Spleen (tissue), 13 donors: Measurements from ENCODE around the gene GRAMD2B. TPM values are rescaled to one million over a fixed set of nuclear protein-coding genes. Genes with fewer than 3 reads are reported as not detected.
"Not testable (repeated sequence)": the region's sequence is repeated elsewhere in the genome, so short reads cannot be mapped to it uniquely, and the experiment has no call there.

ENCODE experiments used
- DNase-seq: peaks from one replicate; pipeline ENCODE4 v3.0.0-alpha.2; 2020
- H3K27ac ChIP-seq, 8 donors: fragments of 200-600 bp; sonication (generic) in 7 of 8; 1 replicate in 4 of 8; 2 replicates in 4 of 8; pipeline versions ENCODE4 v1.5.0 to v1.8.0; 2016 to 2021; ENCODE audit warnings: inconsistent platforms in 4 of 8, mild to moderate bottlenecking in 4 of 8, moderate library complexity in 1 of 8
- H3K27me3 ChIP-seq, 7 donors: fragments of 200-600 bp; sonication (generic) in 6 of 7; replicated peaks in 1 of 7; 1 replicate in 4 of 7; 2 replicates in 3 of 7; pipeline versions ENCODE4 v1.5.0 to v1.8.0; 2016 to 2021; ENCODE audit warnings: inconsistent platforms in 3 of 7, mild to moderate bottlenecking in 1 of 7
- H3K36me3 ChIP-seq, 6 donors: fragments of 200-600 bp; sonication (generic) in 5 of 6; 1 replicate in 4 of 6; 2 replicates in 2 of 6; pipeline versions ENCODE4 v1.5.0 to v1.8.0; 2016 to 2021; ENCODE audit warnings: inconsistent platforms in 2 of 6
- H3K4me1 ChIP-seq, 6 donors: fragments of 200-600 bp; sonication (generic) in 5 of 6; 1 replicate in 3 of 6; 2 replicates in 3 of 6; pipeline versions ENCODE4 v1.5.0 to v1.8.0; 2016 to 2021; ENCODE audit warnings: inconsistent platforms in 3 of 6
- H3K4me3 ChIP-seq, 8 donors: fragments of 200-600 bp; sonication (generic) in 7 of 8; 1 replicate in 4 of 8; 2 replicates in 4 of 8; pipeline versions ENCODE4 v1.5.0 to v1.8.0; 2016 to 2021; ENCODE audit warnings: inconsistent platforms in 4 of 8, mild to moderate bottlenecking in 4 of 8, moderate library complexity in 2 of 8
- H3K9me3 ChIP-seq, 8 donors: fragments of 200-600 bp; sonication (generic) in 7 of 8; 1 replicate in 4 of 8; 2 replicates in 4 of 8; pipeline versions ENCODE4 v1.5.0 to v1.8.0; 2016 to 2021; ENCODE audit warnings: inconsistent platforms in 4 of 8
- POLR2A ChIP-seq, 3 donors: fragments of 450-650 bp; IDR thresholded peaks; one replicate each; pipeline ENCODE4 v1.5.1; 2017; ENCODE audit warnings: antibody characterized with exemption in 3 of 3, mild to moderate bottlenecking in 1 of 3
- POLR2AphosphoS5 ChIP-seq, 3 donors: sonication (generic); formaldehyde crosslinking; IDR thresholded peaks; one replicate each; pipeline ENCODE4 v1.5.1; 2017; ENCODE audit warnings: antibody characterized with exemption in 3 of 3
- WGBS, 5 donors: extraction: QIAGEN DNeasy Blood & Tissue Kit in 3 of 5; methylation state at CpG; one replicate each; pipeline versions ENCODE4 v1.1.5 to v1.1.7; 2013 to 2018; 5-methylcytosine and 5-hydroxymethylcytosine counted together
- intact Hi-C: fragments of 100-400 bp; cut with DNase I; formaldehyde crosslinking; loops from one replicate; pipeline ENCODE4 v1.15.0; 2023; ENCODE audit warnings: low total_unique reads
- long read RNA-seq, 2 donors: transcript quantifications; one replicate each; lab custom pipeline, GENCODE V29; 2026
- polyA plus RNA-seq, 3 donors: library from polyadenylated mRNA; stranded (reverse); fragments of 200-250 nt; gene quantifications; one replicate each; pipeline ENCODE4 v1.2.1, GENCODE V29; 2013
- total RNA-seq, 7 donors: library from RNA; depleted of rRNA in 3 of 7; stranded (reverse); fragments of >200 nt in 3 of 7; fragmentation: NEBNext Ultra II Directional in 4 of 7; extraction: Animal tissue kit (Norgen Biotek cat#: 25700) in 4 of 7; gene quantifications; one replicate each; pipeline versions ENCODE4 v1.1.0 to v1.2.1, GENCODE V29; 2016 to 2021
- TF ChIP-seq, protein P1 (sequence below), 11 experiments: fragments of 200-600 bp in 7 of 11; fragments of 450-650 bp in 4 of 11; sonication (generic) in 4 of 11; IDR thresholded peaks in 8 of 11; conservative IDR thresholded peaks in 3 of 11; 1 replicate in 7 of 11; 2 replicates in 4 of 11; pipeline versions ENCODE4 v1.4.0 to v1.8.0; 2016 to 2021; ENCODE audit warnings: antibody characterized with exemption in 11 of 11, inconsistent platforms in 4 of 11, mild to moderate bottlenecking in 1 of 11
- donor health status: healthy with polysubstance abuse.
- donor health status: DM: no; HTN: no; CAD: no; lungs with moderate emphysema.
- donor health status: DM: no; HTN: no; CAD: no.
- donor health status: Bipolar disorder and iron deficiency.
- donor health status: healthy.
- donor health status: DM: no; HTN: no; CAD: no.
- donor health status: DM: yes; HTN: yes; CAD: no.

The GRAMD2B gene
- total RNA-seq (10 to 100 TPM in 5 of 7 donors, 1 to 10 TPM in 2; 5.3 to 28.7 (median 12.1) TPM), polyA plus RNA-seq (1 to 10 TPM; 3.0 to 4.5 (median 3.6) TPM)
- long read RNA-seq, donor 1, partial matches to known transcripts = 0 of 1 reads
- long read RNA-seq, donor 1, other reads (novel, unspliced or antisense) = 0 of 1 reads
- long read RNA-seq, donor 2, partial matches to known transcripts = 0 of 1 reads
- long read RNA-seq, donor 2, other reads (novel, unspliced or antisense) = 0 of 1 reads

- intact Hi-C loops = no loop called here
- Histone ChIP-seq H3K27ac (peak within 1 kb of the TSS; percentile 82 to 91 (median 86)), H3K4me1 (peaks cover 0 to 39% (median 16%) of the 10 kb centered on the region in 6 donors), H3K4me3 (peak within 1 kb of the TSS; percentile 49 to 79 (median 64)), H3K36me3 (peaks cover 0 to 5% (median 0%) of the 10 kb centered on the region in 6 donors), H3K9me3 (no peaks in the 10 kb centered on the region), H3K27me3 (no peaks in the 10 kb centered on the region)
- DNase-seq = peak; percentile 91
- whole genome bisulfite sequencing, 5 donors = 0 to 1% (median 1%) methylated on average over 37 to 44 of the region's 44 CpGs
- TF ChIP-seq POLR2AphosphoS5 (IDR thresholded peaks at IDR 0.05) (peak; percentile 88 to 94 (median 92)), POLR2A (IDR thresholded peaks at IDR 0.05) (peak in 1 of 3 donors; percentile 50)
- TF ChIP-seq, protein P1, sequence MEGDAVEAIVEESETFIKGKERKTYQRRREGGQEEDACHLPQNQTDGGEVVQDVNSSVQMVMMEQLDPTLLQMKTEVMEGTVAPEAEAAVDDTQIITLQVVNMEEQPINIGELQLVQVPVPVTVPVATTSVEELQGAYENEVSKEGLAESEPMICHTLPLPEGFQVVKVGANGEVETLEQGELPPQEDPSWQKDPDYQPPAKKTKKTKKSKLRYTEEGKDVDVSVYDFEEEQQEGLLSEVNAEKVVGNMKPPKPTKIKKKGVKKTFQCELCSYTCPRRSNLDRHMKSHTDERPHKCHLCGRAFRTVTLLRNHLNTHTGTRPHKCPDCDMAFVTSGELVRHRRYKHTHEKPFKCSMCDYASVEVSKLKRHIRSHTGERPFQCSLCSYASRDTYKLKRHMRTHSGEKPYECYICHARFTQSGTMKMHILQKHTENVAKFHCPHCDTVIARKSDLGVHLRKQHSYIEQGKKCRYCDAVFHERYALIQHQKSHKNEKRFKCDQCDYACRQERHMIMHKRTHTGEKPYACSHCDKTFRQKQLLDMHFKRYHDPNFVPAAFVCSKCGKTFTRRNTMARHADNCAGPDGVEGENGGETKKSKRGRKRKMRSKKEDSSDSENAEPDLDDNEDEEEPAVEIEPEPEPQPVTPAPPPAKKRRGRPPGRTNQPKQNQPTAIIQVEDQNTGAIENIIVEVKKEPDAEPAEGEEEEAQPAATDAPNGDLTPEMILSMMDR (IDR thresholded peaks at IDR 0.05 in 8 of 11, conservative IDR thresholded peaks at IDR 0.05 in 3 of 11) = no peak
These were observed at the start of gene GRAMD2B for GRCh38 chr5:126422994-126423788. Gene GRAMD2B (plus strand): TSS chr5:126423409. CDS start chr5:126423607, 198 bp downstream.

DNA sequence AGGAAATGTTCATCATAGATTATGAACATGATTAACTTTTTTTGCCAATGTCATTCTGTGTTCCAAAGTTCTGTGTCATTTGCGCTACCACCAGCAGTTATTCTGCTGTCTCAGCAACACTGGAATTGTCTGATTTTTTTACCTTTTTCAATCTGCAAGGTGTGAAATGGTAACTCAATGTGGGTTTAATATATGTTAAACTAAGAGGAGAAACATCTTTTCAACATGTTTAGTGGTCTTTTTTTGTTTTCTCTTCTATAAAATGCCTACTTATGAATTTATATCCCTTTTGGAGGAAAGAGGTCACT, 49.1 kb upstream of the GRAMD2B start:
- Histone ChIP-seq H3K27me3 (no peaks in the 10 kb centered on the region), H3K9me3 (no peaks in the 10 kb centered on the region), H3K4me3 (no peak overlapping the region), H3K27ac (peak overlapping the region in 2 of 8 donors; percentile 16 to 17), H3K4me1 (peaks cover 0 to 4% (median 0%) of the 10 kb centered on the region in 6 donors), H3K36me3 (no peaks in the 10 kb centered on the region)
- WGBS, 5 donors = 87 to 95% (median 93%) methylated on average over 1 of the region's 1 CpG
- intact Hi-C loops = no loop called here
- no peak for DNase-seq
- TF ChIP-seq, protein P1 (IDR thresholded peaks at IDR 0.05 in 8 of 11, conservative IDR thresholded peaks at IDR 0.05 in 3 of 11) = no peak
- TF ChIP-seq POLR2A (IDR thresholded peaks at IDR 0.05) = no peak
- no peak for TF ChIP-seq POLR2AphosphoS5 (IDR thresholded peaks at IDR 0.05)

DNA sequence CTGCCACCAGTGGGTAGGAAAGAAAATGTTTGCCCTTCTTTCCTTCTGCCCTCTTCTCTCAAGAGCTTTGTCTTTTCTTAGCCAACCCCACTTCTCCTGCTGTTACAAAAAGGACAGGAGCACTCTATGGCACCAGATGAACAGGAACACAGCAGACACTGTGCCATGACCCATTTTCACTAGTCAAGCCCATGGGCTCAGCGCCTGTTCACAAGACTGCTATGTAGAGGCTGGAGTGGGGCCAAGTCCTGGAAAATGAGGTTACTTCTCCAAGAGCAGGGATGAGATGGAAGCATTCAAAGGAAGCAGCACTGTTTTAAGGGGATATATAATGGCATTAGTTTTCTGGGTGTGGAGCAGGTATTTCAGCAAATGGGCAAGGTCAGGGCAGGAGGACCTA, 46.8 kb upstream of the GRAMD2B start:
- Histone ChIP-seq H3K27me3 (no peaks in the 10 kb centered on the region), H3K9me3 (peaks cover 0 to 2% (median 1%) of the 10 kb centered on the region in 8 donors), H3K27ac (no peak overlapping the region), H3K4me1 (peaks cover 0 to 4% (median 0%) of the 10 kb centered on the region in 6 donors), H3K36me3 (no peaks in the 10 kb centered on the region), H3K4me3 (no peak overlapping the region)
- intact Hi-C loops = no loop called here
- no peak for DNase-seq
- TF ChIP-seq POLR2AphosphoS5 (IDR thresholded peaks at IDR 0.05) (no peak), POLR2A (IDR thresholded peaks at IDR 0.05) (no peak)
- TF ChIP-seq, protein P1 (IDR thresholded peaks at IDR 0.05 in 8 of 11, conservative IDR thresholded peaks at IDR 0.05 in 3 of 11) = no peak
- 81 to 94% (median 89%) methylated on average over 1 of the region's 1 CpG for WGBS, 5 donors

DNA sequence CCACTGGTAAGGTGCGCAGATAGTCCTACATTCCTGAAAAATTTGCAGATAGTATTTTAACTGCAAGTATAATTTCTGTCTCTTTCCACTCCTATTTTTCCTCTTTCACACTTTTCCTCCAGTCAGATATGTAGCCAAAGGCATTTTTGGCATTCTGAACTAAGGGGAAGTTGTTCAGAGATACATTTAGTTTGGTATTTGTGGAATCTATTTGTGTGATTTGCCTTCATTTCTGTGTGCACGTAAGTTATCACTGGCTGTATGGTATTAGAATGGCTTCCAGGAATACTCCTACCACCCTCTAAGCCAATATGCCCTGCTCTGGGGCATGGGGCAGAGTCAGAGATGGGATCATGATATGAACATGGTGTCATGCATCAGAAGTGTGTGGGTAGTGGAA, 45.8 kb upstream of the GRAMD2B start:
- no peak overlapping the region for H3K27ac ChIP-seq
- H3K27me3 ChIP-seq = no peaks in the 10 kb centered on the region
- no peaks in the 10 kb centered on the region for H3K36me3 ChIP-seq
- peaks cover 0 to 4% (median 0%) of the 10 kb centered on the region in 6 donors for H3K4me1 ChIP-seq
- no peak for DNase-seq
- TF ChIP-seq, protein P1 (IDR thresholded peaks at IDR 0.05 in 8 of 11, conservative IDR thresholded peaks at IDR 0.05 in 3 of 11) = no peak
- TF ChIP-seq POLR2AphosphoS5 (IDR thresholded peaks at IDR 0.05) (no peak), POLR2A (IDR thresholded peaks at IDR 0.05) (no peak)
- peaks cover 0 to 11% (median 10%) of the 10 kb centered on the region in 8 donors for H3K9me3 ChIP-seq
- 84 to 94% (median 90%) methylated on average over 2 of the region's 2 CpGs for WGBS, 5 donors
- intact Hi-C loops = no loop called here
- no peak overlapping the region for H3K4me3 ChIP-seq

GRCh38 chr5:126380316-126380715, 42.9 kb upstream of the GRAMD2B start:
- H3K9me3 ChIP-seq = peaks cover 0 to 13% (median 10%) of the 10 kb centered on the region in 8 donors
- WGBS, 5 donors = 87 to 96% (median 90%) methylated on average over 2 of the region's 2 CpGs
- H3K36me3 ChIP-seq, H3K27ac ChIP-seq, intact Hi-C loops, H3K4me1 ChIP-seq, DNase-seq, H3K27me3 ChIP-seq, H3K4me3 ChIP-seq: not testable (repeated sequence)
